HG03521 (cell line): ENCODE results near the gene RANBP1.

Source experiments
- ATAC-seq: cut with Tn5 transposase; IDR thresholded peaks from one replicate; pipeline ENCODE4 v1.9.1; 2021; ENCODE audit warnings: mild to moderate bottlenecking, moderate library complexity; ENCODE audit not compliant: unreplicated experiment

The RANBP1 gene

DNA sequence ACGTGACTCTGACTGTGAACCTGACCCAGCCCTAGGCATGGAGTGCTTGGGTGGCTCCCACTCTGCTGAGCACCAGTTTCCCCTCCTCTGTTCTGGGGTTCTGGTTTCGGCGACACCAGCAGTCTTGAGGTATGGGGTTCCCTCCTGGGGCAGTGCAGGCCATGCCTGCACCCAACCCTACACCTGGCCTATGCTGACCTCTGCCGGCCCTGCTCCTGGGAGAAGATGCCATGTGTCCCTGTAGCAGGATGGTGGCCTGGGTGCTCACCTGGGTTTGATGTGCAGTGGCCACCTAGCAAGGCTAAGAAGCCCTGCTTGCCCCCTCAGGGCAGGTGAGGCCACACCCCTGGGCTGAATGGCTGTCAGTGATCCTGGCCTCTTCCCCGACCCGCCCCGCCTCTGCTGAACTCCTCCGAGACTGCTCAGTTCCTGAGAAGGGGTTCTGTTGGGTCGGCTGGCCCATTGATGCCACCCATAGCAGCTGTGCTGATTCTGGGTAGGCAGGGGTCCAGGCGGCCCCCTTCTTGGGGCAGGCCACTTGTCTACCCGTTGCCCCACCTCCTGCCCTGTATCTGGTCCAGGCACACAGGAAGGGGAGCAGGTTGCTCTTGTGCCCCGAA, 18.1 kb downstream of the RANBP1 start:
- ATAC-seq, result no peak

DNA sequence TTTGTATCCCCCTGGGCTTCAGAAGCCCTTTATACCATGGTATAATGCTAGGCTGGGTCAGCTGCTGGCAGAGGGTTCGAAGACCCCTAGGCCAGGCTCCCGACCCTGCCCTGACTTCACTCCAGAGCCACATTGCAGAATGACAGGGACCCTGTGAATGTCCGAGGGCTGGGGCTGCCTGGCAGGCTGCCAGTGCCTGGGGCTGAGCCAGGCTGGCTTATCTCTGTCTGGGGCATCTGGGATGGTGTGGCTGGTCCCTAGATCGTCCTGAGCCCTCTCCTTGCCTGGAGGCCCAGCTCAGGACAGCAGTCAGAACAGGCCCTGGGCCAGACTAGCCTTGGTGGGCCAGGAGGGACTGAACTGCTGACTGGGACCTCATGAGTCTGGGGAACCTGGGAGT, 19.4 kb downstream of the RANBP1 start:
- ATAC-seq, result no peak

DNA sequence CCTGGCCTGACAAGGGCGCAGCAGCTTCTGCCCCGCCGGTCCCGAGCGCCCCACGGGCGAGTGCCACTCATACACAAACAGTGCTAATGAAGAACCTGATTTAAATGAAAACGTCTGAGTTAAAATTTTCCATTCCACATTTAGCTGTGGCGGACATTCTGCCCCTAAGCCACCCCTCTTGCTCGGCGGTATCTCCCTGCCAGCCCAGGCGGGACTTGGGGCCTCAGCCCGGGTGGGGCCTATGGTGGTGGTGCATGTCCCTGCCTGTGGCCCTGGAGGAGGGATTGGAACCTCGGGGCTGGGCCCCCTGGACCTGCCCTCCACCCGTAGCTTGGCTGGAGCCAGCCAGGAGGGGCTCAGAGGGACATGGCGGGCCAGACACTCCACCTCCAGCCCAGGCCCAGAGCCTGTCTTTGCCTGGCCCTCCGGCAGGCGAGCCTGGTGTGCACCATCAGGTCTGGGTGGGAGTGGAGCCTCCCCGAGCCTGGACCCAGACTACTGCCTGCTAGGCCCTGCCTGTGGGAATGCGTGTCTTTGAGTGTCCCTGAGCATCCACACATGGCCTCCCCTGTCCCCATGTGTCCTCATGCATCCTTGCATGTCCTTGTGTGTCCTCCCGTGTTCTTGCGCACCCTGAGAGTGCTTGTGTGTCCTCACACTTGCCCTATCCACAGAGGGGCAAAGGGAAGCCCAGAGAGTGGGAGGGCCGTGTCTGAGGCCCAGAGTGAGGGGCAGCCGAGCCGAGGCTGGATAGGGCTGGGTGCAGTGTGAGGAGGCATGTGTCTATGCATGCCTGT, 20.1 kb downstream of the RANBP1 start:
- no peak for ATAC-seq

DNA sequence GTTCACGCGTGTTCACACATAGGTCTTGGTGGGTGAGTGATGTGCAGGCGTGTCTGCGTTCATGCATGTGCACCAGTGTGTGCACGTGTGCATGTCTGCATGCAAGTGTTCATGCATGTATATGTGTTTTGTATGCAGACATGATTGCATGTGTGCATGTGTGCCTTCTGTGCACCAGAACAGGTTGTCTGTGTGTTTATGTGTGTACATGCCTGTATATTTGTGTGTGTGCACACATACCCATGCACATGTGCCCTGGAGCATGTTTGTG, 20.6 kb downstream of the RANBP1 start:
- no peak for ATAC-seq

- ATAC-seq, result no peak
These were observed 21.2 kb downstream of the RANBP1 start for GRCh38 chr22:20137113-20137512.

GRCh38 chr22:20137671-20138416, 21.9 kb downstream of the RANBP1 start:
- no peak for ATAC-seq

DNA sequence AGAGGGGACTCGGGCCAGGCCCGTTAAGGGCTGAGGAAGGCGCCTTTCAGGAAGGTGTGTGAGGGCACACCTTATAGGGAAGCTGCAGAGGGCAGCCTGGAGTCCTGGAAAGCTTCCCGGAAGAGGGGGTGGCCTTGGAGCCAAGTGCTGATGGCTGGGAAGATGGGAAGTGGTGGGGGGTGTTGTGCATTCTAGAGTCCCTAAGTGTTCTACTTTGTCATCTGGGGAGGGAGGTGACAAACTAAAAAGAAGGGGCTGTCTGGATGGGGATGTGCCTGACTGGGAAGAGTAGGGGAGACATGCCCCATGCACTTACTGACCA, 22.5 kb downstream of the RANBP1 start:
- ATAC-seq, result no peak

DNA sequence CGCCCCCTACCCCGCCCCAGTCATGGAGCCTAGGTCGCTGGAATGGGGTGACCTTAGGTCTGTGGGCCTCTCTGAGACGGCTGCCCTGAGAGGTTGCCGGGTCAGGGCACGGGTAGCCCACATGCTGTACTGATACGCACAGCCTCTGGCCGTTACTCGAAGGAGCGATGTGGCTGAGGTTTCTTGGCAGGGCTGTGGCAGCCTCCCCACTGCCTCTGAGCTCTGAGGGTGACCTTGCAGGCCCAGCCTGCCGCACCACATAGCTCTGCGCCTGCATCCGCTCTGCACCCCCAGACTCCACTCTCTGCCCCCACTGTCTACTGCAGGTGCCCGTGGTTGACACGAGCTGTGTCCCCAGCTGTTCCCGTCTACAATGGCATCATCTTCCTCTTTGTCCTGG, 23.0 kb downstream of the RANBP1 start:
- ATAC-seq, result no peak

- ATAC-seq, result no peak
These were observed 23.6 kb downstream of the RANBP1 start for GRCh38 chr22:20139391-20140106.

- no peak for ATAC-seq
These were observed 24.2 kb downstream of the RANBP1 start for GRCh38 chr22:20140107-20140445.

- ATAC-seq, result no peak
These were observed 24.6 kb downstream of the RANBP1 start for GRCh38 chr22:20140521-20140964.

- no peak for ATAC-seq
These were observed 25.5 kb downstream of the RANBP1 start for GRCh38 chr22:20141186-20142077.

DNA sequence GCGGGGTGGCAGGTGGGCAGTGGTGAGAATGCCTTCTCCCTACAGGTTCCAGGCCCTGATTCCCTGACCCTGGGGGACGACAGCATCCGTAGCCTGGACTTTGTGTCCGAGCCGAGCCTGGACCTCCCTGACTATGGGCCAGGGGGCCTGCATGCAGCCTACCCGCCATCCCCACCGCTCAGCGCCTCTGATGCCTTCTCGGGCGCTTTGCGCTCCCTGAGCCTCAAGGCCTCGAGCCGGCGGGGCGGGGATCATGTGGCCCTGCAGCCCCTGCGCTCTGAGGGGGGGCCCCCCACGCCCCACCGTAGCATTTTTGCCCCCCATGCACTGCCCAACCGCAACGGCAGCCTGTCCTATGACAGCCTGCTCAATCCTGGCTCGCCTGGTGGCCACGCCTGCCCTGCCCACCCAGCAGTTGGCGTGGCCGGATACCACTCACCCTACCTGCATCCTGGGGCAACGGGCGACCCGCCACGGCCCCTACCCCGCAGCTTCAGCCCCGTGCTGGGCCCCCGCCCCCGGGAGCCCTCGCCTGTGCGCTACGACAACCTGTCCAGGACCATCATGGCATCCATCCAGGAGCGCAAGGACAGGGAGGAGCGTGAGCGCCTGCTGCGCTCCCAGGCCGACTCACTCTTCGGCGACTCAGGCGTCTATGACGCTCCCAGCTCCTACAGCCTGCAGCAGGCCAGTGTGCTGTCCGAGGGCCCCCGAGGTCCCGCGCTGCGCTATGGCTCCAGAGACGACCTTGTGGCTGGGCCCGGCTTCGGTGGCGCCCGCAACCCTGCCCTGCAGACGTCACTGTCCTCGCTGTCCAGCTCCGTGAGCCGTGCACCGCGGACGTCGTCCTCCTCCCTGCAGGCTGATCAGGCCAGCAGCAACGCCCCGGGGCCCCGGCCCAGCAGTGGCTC, 27.1 kb downstream of the RANBP1 start:
- ATAC-seq, result no peak

DNA sequence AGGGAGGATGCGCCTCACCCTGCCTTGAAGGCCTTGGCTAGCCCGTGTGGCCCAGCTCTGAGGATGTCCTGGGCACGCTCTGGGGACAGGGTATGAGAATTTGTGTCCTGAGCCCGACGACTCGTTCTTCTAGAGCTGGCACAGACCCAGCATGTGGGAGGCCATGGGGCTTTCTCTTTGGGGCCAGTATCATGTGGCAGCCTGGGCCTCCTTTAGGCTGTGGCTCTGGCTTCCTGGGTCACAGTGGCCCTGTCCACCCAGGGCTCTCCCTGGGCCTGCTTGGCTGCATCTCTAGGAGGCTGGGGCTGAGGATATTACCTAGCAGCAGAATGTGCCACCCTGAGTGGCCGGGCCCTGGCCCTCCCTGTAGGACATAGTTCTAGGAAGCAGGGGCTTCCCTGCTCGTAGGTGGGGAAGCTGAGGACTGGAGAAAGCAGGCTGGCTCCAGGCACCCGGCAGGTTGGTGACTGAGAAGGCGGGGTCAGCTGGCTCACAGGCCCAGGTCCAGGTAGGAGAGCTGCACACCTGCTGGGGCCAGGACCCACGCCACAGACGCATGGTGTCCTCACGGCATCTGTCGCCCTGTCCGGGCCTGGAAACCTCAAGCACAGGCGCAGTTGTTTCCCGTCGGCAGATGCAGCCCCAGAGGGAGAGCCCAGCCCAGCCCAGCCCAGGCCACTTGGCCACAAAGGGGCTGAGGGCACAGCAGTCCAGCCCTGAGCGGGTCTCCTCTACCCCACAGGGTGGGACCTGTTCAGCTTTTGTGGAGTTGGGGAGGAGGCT, 28.2 kb downstream of the RANBP1 start:
- no peak for ATAC-seq

- no peak for ATAC-seq
These were observed 29.4 kb downstream of the RANBP1 start for GRCh38 chr22:20145206-20145831.

- no peak for ATAC-seq
These were observed 29.9 kb downstream of the RANBP1 start for GRCh38 chr22:20145832-20146223.

DNA sequence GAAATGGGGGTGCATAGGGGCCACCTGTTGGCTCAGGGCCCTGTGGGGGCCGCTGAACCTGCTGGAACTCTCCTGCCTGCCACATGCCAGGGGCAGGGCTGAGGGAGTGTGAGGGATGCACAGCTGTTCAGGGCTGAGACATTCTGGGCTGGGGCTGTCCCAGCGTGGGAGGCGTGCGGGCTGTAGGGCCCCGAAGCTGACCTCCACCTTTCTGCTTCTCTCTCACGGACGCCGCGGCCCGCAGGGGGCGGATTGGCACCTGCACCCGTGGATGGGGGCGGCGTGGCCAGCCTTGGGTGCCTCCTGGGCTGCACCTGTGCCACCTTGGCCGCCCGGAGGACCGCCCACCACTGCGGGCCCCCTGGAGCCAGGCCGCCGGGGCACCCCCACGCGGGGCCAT, 30.9 kb downstream of the RANBP1 start:
- ATAC-seq, result no peak

- no peak for ATAC-seq
These were observed 31.5 kb downstream of the RANBP1 start for GRCh38 chr22:20147237-20147988.
